A549 treated with CpdA at 1 μM for 4 hours (cell line): ENCODE data around the gene EIF3L. TPM values are rescaled to one million over a fixed set of nuclear protein-coding genes. Genes with fewer than 3 reads are reported as not detected.

Experiments used
- total RNA-seq: library from RNA; stranded (reverse); fragments of 200-300 nt; extraction: Qiagen RNA extraction; gene quantifications from 5 replicates; pipeline ENCODE4 v1.2.3, GENCODE V29; 2022; ENCODE audit warnings: low read depth

Gene EIF3L
- 250 to 297 TPM (median 288 TPM) in 5 replicates for total RNA-seq

GRCh38 chr22:37849089-37849751 is at the start of gene EIF3L:
Gene EIF3L, plus strand, starts transcription at chr22:37849419. Its CDS starts 31 bp downstream, at chr22:37849450.

GRCh38 chr22:37807410-37808293 is 41.6 kb upstream of the EIF3L start, which contains the start of gene GCAT:
Gene GCAT, plus strand, starts transcription at chr22:37807934. Its CDS starts 34 bp downstream, at chr22:37807968.

GRCh38 chr22:37823134-37823985 is 25.9 kb upstream of the EIF3L start, which contains the start of gene GALR3:
Gene GALR3, plus strand, starts transcription at chr22:37823382. Its CDS starts 25 bp downstream, at chr22:37823407.

GRCh38 chr22:37905534-37906363 is 56.5 kb downstream of the EIF3L start, which contains the start of gene MICALL1:
Gene MICALL1, plus strand, starts transcription at chr22:37906297. Its CDS starts 126 bp downstream, at chr22:37906423.

Other genes starting within 250 kb of the EIF3L start
- gene GGA1, start 240.6 kb upstream of the EIF3L start, total RNA-seq, result 18.9 to 25.2 TPM (median 22.3 TPM) in 5 replicates
- 1.2 to 2.8 TPM (median 2.0 TPM) in 5 replicates for gene SH3BP1, start 209.8 kb upstream of the EIF3L start, total RNA-seq
- 16.3 to 21.8 TPM (median 21.4 TPM) in 5 replicates for gene PDXP, start 190.7 kb upstream of the EIF3L start, total RNA-seq
- 1,299 to 1,423 TPM (median 1,303 TPM) in 5 replicates for gene LGALS1, start 173.8 kb upstream of the EIF3L start, total RNA-seq
- 26.8 to 30.7 TPM (median 28.4 TPM) in 5 replicates for gene NOL12, start 163.1 kb upstream of the EIF3L start, total RNA-seq
- 21.4 to 33.2 TPM (median 28.4 TPM) in 5 replicates for gene TRIOBP, start 152.4 kb upstream of the EIF3L start, total RNA-seq
- 2.4 to 4.0 TPM (median 3.0 TPM) in 5 replicates for gene GCAT, start 41.5 kb upstream of the EIF3L start, total RNA-seq
- not detected in 5 replicates for gene GALR3, start 26.0 kb upstream of the EIF3L start, total RNA-seq
- 16.9 to 26.6 TPM (median 24.2 TPM) in 5 replicates for gene ANKRD54, start 5.1 kb upstream of the EIF3L start, total RNA-seq
- gene MICALL1, start 56.9 kb downstream of the EIF3L start, total RNA-seq, result 16.2 to 21.3 TPM (median 16.8 TPM) in 5 replicates
- 0.14 to 0.36 TPM (median 0.28 TPM) in 5 replicates for gene C22orf23, start 104.2 kb downstream of the EIF3L start, total RNA-seq
- 117 to 144 TPM (median 140 TPM) in 5 replicates for gene POLR2F, start 104.3 kb downstream of the EIF3L start, total RNA-seq
- not detected in 5 replicates for gene SOX10, start 135.1 kb downstream of the EIF3L start, total RNA-seq
- gene PICK1, start 208.0 kb downstream of the EIF3L start, total RNA-seq, result 9.0 to 13.8 TPM (median 10.5 TPM) in 5 replicates
- not detected in 5 replicates for gene SLC16A8, start 234.8 kb downstream of the EIF3L start, total RNA-seq